H1 (cell line): ENCODE measurements around the gene ASB13. TPM values are rescaled to one million over a fixed set of nuclear protein-coding genes. Genes with fewer than 3 reads are reported as not detected.

Source experiments
- ASH2L ChIP-seq: fragments of 200-600, 300-600 bp; sonication (generic); IDR thresholded peaks from one replicate; pipeline ENCODE4 v1.7.1; 2017; ENCODE audit warnings: low read length
- BRCA1 ChIP-seq: IDR thresholded peaks from 2 replicates; pipeline ENCODE4 v1.6.1; 2012; ENCODE audit warnings: low read depth, low read length, improper control_type of control experiment
- CTBP2 ChIP-seq: IDR thresholded peaks from 2 replicates; pipeline ENCODE4 v1.7.0; 2011; ENCODE audit warnings: borderline replicate concordance, mild to moderate bottlenecking, moderate library complexity, mixed read lengths, low read length; ENCODE audit not compliant: insufficient read depth, insufficient read length
- EP300 ChIP-seq, 2 experiments: IDR thresholded peaks; 1 replicate in 1 of 2; 2 replicates in 1 of 2; pipeline ENCODE4 v1.6.1; 2011 to 2012; ENCODE audit warnings: low read depth in 2 of 2, low read length in 2 of 2, mild to moderate bottlenecking in 2 of 2, borderline replicate concordance in 1 of 2, inconsistent platforms in 1 of 2, moderate library complexity in 1 of 2
- HDAC2 ChIP-seq, 2 experiments: fragments of 300-600 bp in 1 of 2; sonication (generic) in 1 of 2; IDR thresholded peaks; 2 replicates each; pipeline ENCODE4 v1.6.1; 2011 to 2012; ENCODE audit warnings: low read depth in 2 of 2, low read length in 2 of 2, mild to moderate bottlenecking in 2 of 2, moderate library complexity in 2 of 2, borderline replicate concordance in 1 of 2, inconsistent platforms in 1 of 2
- KDM4A ChIP-seq: IDR thresholded peaks from one replicate; pipeline ENCODE4 v1.7.1; 2012; ENCODE audit warnings: low read depth, mild to moderate bottlenecking, moderate library complexity, low read length, inconsistent platforms; ENCODE audit not compliant: severe bottlenecking
- POLR2AphosphoS5 ChIP-seq: IDR thresholded peaks from 2 replicates; pipeline ENCODE4 v1.6.1; 2011; ENCODE audit warnings: low read depth, low read length
- SIN3A ChIP-seq, 2 experiments: IDR thresholded peaks in 1 of 2; conservative IDR thresholded peaks in 1 of 2; 2 replicates each; pipeline ENCODE4 v1.6.1; 2011 to 2012; ENCODE audit warnings: low read length in 2 of 2, improper control_type of control experiment in 1 of 2, low read depth in 1 of 2, mild to moderate bottlenecking in 1 of 2
- TAF1 ChIP-seq: IDR thresholded peaks from 2 replicates; pipeline ENCODE4 v1.6.1; 2011; ENCODE audit warnings: mild to moderate bottlenecking, low read depth, low read length
- TAF7 ChIP-seq: optimal IDR thresholded peaks from 2 replicates; pipeline ENCODE3; 2011; ENCODE audit warnings: low read depth, mild to moderate bottlenecking, inconsistent platforms, low read length, moderate library complexity, borderline replicate concordance
- USF2 ChIP-seq: IDR thresholded peaks from 2 replicates; pipeline ENCODE4 v1.6.1; 2011; ENCODE audit warnings: low read length, improper control_type of control experiment
- polyA plus RNA-seq, 7 experiments: library from polyadenylated mRNA; depleted of rRNA in 3 of 7; stranded (reverse) in 5 of 7; unstranded in 2 of 7; fragments of >200 nt in 5 of 7; fragments of 200-250 nt in 2 of 7; gene quantifications; 1 replicate in 5 of 7; 2 replicates in 1 of 7; 4 replicates in 1 of 7; pipeline versions ENCODE4 v1.2.1 to v1.2.3, GENCODE V29; 2011 to 2013; ENCODE audit warnings: missing spikeins in 2 of 7, mixed read lengths in 2 of 7
- total RNA-seq: library from RNA; stranded (reverse); fragmentation: NEBNext Ultra II Directional; extraction: Animal tissue kit (Norgen Biotek cat#: 25700); gene quantifications from 2 replicates; pipeline ENCODE4 v1.2.1, GENCODE V29; 2021

Gene ASB13
- total and polyA plus RNA-seq, 2 of the 8 experiments (the other 6 are each of a cell fraction or from before 2014, with no cell fraction given), result 12.3 to 20.2 TPM

- TF ChIP-seq BRCA1 (no peak), POLR2AphosphoS5 (no peak), TAF7 (no peak), CTBP2 (no peak), SIN3A (conservative IDR thresholded peaks at IDR 0.05 in 1 of 2, IDR thresholded peaks at IDR 0.05 in 1 of 2; ENCODE audit: low read depth in 1 of 2, low read length in 2 of 2) (no peak), USF2 (no peak), ASH2L (no peak), KDM4A (no peak), EP300 (IDR thresholded peaks at IDR 0.05; ENCODE audit: borderline replicate concordance in 1 of 2, low read depth in 2 of 2, low read length in 2 of 2) (no peak), TAF1 (no peak), HDAC2 (IDR thresholded peaks at IDR 0.05; ENCODE audit: borderline replicate concordance in 1 of 2, low read depth in 2 of 2, low read length in 2 of 2) (no peak)
Measured at GRCh38 chr10:5691786-5692185, 25.4 kb upstream of the ASB13 start (continued).
